MM.1S (cell line): ENCODE data around the gene IDH3A.
A peak's percentile ranks its signal among the peaks of the same experiment; 100 is the strongest.
"Not testable (repeated sequence)": the region's sequence is repeated elsewhere in the genome, so short reads cannot be mapped to it uniquely, and the experiment has no call there.

Source experiments
- DNase-seq: peaks from one replicate; pipeline ENCODE4 v3.0.0-alpha.2; 2015
- H2AFZ ChIP-seq: fragments of 300-600 bp; sonication (generic); 2 replicates; pipeline ENCODE4 v1.6.0; 2016; ENCODE audit warnings: antibody characterized with exemption, low read length
- H3F3A ChIP-seq: fragments of 300-600 bp; sonication (generic); 2 replicates; pipeline ENCODE4 v1.6.1; 2016; ENCODE audit warnings: mild to moderate bottlenecking, antibody characterized with exemption, low read length, moderate library complexity, mixed read lengths; ENCODE audit not compliant: insufficient read depth
- H3K27ac ChIP-seq: fragments of 300-600 bp; sonication (generic); 2 replicates; pipeline ENCODE4 v1.5.1; 2016; ENCODE audit warnings: mild to moderate bottlenecking, low read length
- H3K27me3 ChIP-seq: fragments of 300-600 bp; sonication (generic); replicated peaks from 2 replicates; pipeline ENCODE4 v1.6.0; 2016; ENCODE audit warnings: low read length; ENCODE audit not compliant: insufficient read depth
- H3K36me3 ChIP-seq: fragments of 300-600 bp; sonication (generic); replicated peaks from 2 replicates; pipeline ENCODE4 v1.6.1; 2016; ENCODE audit warnings: mild to moderate bottlenecking, low read length, mixed read lengths; ENCODE audit not compliant: insufficient read depth
- H3K4me1 ChIP-seq: fragments of 300-600 bp; sonication (generic); 2 replicates; pipeline ENCODE4 v1.6.1; 2016; ENCODE audit warnings: low read length, mixed read lengths
- H3K4me2 ChIP-seq: fragments of 300-600 bp; sonication (generic); 2 replicates; pipeline ENCODE4 v1.6.0; 2016; ENCODE audit warnings: low read depth, low read length
- H3K4me3 ChIP-seq: fragments of 300-600 bp; sonication (generic); 2 replicates; pipeline ENCODE4 v1.5.1; 2016; ENCODE audit warnings: low read length, mixed read lengths
- H3K79me2 ChIP-seq: fragments of 300-600 bp; sonication (generic); 2 replicates; pipeline ENCODE4 v1.6.1; 2016; ENCODE audit warnings: mixed run types, low read length, mixed read lengths
- H3K9ac ChIP-seq: fragments of 300-600 bp; sonication (generic); 2 replicates; pipeline ENCODE4 v1.6.1; 2016; ENCODE audit warnings: low read length, mixed read lengths
- H3K9me2 ChIP-seq: fragments of 300-600 bp; sonication (generic); replicated peaks from 2 replicates; pipeline ENCODE4 v1.6.1; 2016; ENCODE audit warnings: mild to moderate bottlenecking, low read length, mixed read lengths; ENCODE audit not compliant: insufficient read depth
- H3K9me3 ChIP-seq: fragments of 300-600 bp; sonication (generic); replicated peaks from 2 replicates; pipeline ENCODE4 v1.6.1; 2016; ENCODE audit warnings: mild to moderate bottlenecking, low read length, mixed read lengths; ENCODE audit not compliant: insufficient read depth
- H4K20me1 ChIP-seq: fragments of 300-600 bp; sonication (generic); 2 replicates; pipeline ENCODE4 v1.6.1; 2016; ENCODE audit warnings: mild to moderate bottlenecking, low read length, moderate library complexity, mixed read lengths; ENCODE audit not compliant: insufficient read depth
- EZH2 ChIP-seq: fragments of 300-600 bp; sonication (generic); optimal IDR thresholded peaks from 2 replicates; pipeline ENCODE3; 2017; ENCODE audit warnings: low read depth, mild to moderate bottlenecking, antibody characterized with exemption, low read length, mixed read lengths
- EZH2phosphoT487 ChIP-seq: fragments of 300-600 bp; sonication (generic); IDR thresholded peaks from 2 replicates; pipeline ENCODE4 v1.6.1; 2018; ENCODE audit warnings: antibody characterized with exemption, low read length
- TF ChIP-seq, protein P1 (sequence below): fragments of 300-600 bp; sonication (generic); IDR thresholded peaks from 2 replicates; pipeline ENCODE4 v1.5.1; 2016; ENCODE audit warnings: antibody characterized with exemption, low read length, mixed read lengths

IDH3A gene

GRCh38 chr15:78148392-78149067 lies 632 bp upstream of the IDH3A start:
- peak overlapping the region; percentile 78 for H3K4me3 ChIP-seq
- H3K27me3 ChIP-seq, result no peaks in the 10 kb centered on the region
- peak overlapping the region; percentile 47; the same call in 1 of the 2 replicates for H3K9ac ChIP-seq
- 0 out of 2 replicates have a peak, but pooled peaks cover 5% of the 10 kb centered on the region for H3K36me3 ChIP-seq
- H3K27ac ChIP-seq, result no peak overlapping the region
- peaks cover 40% of the 10 kb centered on the region for H3K79me2 ChIP-seq
- no peaks in the 10 kb centered on the region for H3F3A ChIP-seq
- H2AFZ ChIP-seq, result peak overlapping the region; percentile 17; the same call in 1 of the 2 replicates
- H3K9me2 ChIP-seq, result no peaks in the 10 kb centered on the region
- peaks cover 11% of the 10 kb centered on the region for H3K4me1 ChIP-seq
- no peak for DNase-seq
- TF ChIP-seq EZH2 (no peak), EZH2phosphoT487 (no peak)
- TF ChIP-seq, protein P1, sequence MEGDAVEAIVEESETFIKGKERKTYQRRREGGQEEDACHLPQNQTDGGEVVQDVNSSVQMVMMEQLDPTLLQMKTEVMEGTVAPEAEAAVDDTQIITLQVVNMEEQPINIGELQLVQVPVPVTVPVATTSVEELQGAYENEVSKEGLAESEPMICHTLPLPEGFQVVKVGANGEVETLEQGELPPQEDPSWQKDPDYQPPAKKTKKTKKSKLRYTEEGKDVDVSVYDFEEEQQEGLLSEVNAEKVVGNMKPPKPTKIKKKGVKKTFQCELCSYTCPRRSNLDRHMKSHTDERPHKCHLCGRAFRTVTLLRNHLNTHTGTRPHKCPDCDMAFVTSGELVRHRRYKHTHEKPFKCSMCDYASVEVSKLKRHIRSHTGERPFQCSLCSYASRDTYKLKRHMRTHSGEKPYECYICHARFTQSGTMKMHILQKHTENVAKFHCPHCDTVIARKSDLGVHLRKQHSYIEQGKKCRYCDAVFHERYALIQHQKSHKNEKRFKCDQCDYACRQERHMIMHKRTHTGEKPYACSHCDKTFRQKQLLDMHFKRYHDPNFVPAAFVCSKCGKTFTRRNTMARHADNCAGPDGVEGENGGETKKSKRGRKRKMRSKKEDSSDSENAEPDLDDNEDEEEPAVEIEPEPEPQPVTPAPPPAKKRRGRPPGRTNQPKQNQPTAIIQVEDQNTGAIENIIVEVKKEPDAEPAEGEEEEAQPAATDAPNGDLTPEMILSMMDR, result no peak
- H3K4me2 ChIP-seq, result peak overlapping the region; percentile 76
- no peaks in the 10 kb centered on the region for H4K20me1 ChIP-seq
- H3K9me3 ChIP-seq, result no peaks in the 10 kb centered on the region

DNA sequence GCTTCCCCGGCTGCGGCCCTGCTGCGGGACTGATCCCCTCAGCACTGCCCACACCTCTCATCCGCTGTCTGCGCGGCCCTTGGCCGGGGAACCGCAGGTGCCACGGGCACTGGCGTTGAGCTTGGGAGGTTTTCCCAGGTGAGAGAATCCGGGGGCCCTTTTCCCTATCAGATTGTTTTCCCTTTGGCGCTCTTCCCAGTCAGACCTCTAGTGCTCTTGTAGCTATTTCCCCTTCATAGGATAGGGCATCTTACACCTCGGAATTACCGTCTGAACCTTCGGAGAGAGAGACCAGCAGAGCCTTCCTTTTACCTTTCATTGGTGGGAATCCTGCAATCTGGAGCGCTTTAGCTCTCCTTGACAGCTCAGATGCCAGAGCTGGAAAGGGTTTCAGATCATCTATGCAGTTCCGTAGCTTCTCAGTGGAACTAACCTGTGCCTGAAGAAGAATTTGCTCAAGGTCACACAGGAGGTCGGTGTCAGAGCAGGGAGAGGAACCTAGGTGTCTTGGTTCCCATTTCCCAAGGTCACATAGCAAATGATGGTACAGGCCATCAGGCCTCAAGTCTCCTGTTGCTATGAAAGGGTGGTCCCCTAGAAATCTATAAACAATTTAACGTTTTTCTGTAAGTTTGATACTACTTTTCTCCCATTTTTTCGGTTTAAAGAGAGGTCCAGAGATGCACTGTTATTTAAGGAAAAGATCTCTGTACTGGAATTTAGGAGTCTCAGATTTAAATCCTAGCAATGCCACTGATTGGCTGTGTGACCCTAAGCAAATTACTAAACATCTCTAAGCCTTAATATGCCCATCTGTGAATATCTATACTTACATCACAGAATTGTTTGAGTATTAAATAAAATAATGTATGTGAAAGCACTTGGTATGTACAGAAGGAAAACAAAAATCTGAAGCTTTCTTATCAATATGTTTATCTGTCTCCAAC lies 916 bp downstream of the IDH3A start:
- peak; percentile 24 for DNase-seq
- peaks cover 56% of the 10 kb centered on the region for H3K79me2 ChIP-seq
- TF ChIP-seq EZH2phosphoT487 (no peak), EZH2 (no peak)
- TF ChIP-seq, protein P1, result no peak

GRCh38 chr15:78151075-78151474 lies 1.9 kb downstream of the IDH3A start:
- H4K20me1 ChIP-seq, H3K27ac ChIP-seq, H3K9me2 ChIP-seq, H3K36me3 ChIP-seq, H3K9me3 ChIP-seq, H2AFZ ChIP-seq, H3F3A ChIP-seq, DNase-seq, H3K27me3 ChIP-seq: not testable (repeated sequence)
- H3K4me2 ChIP-seq, result peak overlapping the region; percentile 95; the same call in 1 of the 2 replicates
- H3K79me2 ChIP-seq, result peaks cover 66% of the 10 kb centered on the region
- peak overlapping the region; percentile 78; the same call in 1 of the 2 replicates for H3K4me3 ChIP-seq
- peaks cover 11% of the 10 kb centered on the region for H3K4me1 ChIP-seq
- H3K9ac ChIP-seq, result peak overlapping the region; percentile 70; the same call in 1 of the 2 replicates

More for the DNA sequence above, 916 bp downstream of the IDH3A start:
- Histone ChIP-seq H3K9me3 (no peaks in the 10 kb centered on the region), H3K9me2 (no peaks in the 10 kb centered on the region), H3K4me1 (peaks cover 11% of the 10 kb centered on the region), H3K36me3 (0 out of 2 replicates have a peak, but pooled peaks cover 8% of the 10 kb centered on the region), H3K9ac (peak overlapping the region; percentile 70), H3K27me3 (no peaks in the 10 kb centered on the region), H4K20me1 (peaks cover 7% of the 10 kb centered on the region; the same call in 1 of the 2 replicates), H3F3A (no peaks in the 10 kb centered on the region), H2AFZ (peak overlapping the region; percentile 53; the same call in 1 of the 2 replicates), H3K4me2 (peak overlapping the region; percentile 95), H3K27ac (peak overlapping the region; percentile 25; the same call in 1 of the 2 replicates), H3K4me3 (peak overlapping the region; percentile 78)
